A673 (cell line): ENCODE data around the gene URI1.

Source experiments
- CTCF ChIP-seq: fragments of 300-800, 200-600 bp; sonication (generic); conservative IDR thresholded peaks from 2 replicates; pipeline ENCODE4 v1.5.1; 2017; ENCODE audit warnings: low read depth, mild to moderate bottlenecking, antibody characterized with exemption, low read length, moderate library complexity, mixed read lengths
- EZH2 ChIP-seq: fragments of 200-600 bp; sonication (generic); IDR thresholded peaks from 2 replicates; pipeline ENCODE4 v1.6.1; 2017; ENCODE audit warnings: borderline replicate concordance, low read depth, mild to moderate bottlenecking, mixed read lengths, antibody characterized with exemption, low read length; ENCODE audit not compliant: poor library complexity, severe bottlenecking

- TF ChIP-seq CTCF = no peak
- TF ChIP-seq EZH2 = no peak
Observed at GRCh38 chr19:30064771-30065494, 122.9 kb downstream of the URI1 start.
